ENCODE results near the gene KCNE2.

Gene KCNE2

GRCh38 chr21:34340061-34340460, 23.7 kb upstream of the KCNE2 start:
- no peak for DNase-seq (ENCODE audit: extremely low spot score)
- CTCF ChIA-PET = interaction anchor here (1.5 to 10.2 kb wide), 2 partner anchors 7 to 22 kb away, joined by 5 to 64 read pairs; no protein-coding TSS in a partner anchor
- TF ChIP-seq CTCF (IDR thresholded peaks at IDR 0.05; ENCODE audit: control extremely low read depth, extremely low read depth, low read depth, missing control alignments) = no peak
- POLR2A ChIA-PET = no interaction called here

GRCh38 chr21:34342476-34342875, 21.3 kb upstream of the KCNE2 start:
- CTCF ChIA-PET = interaction anchor here (1.2 to 16.5 kb wide), 3 partner anchors 20 to 424 kb away, joined by 3 to 368 read pairs (median 5); partner anchors contain the start of gene ATP5PO
- TF ChIP-seq CTCF (IDR thresholded peaks at IDR 0.05; ENCODE audit: control extremely low read depth, extremely low read depth, low read depth, missing control alignments) = no peak
- DNase-seq (ENCODE audit: extremely low spot score) = no peak
- POLR2A ChIA-PET = interaction anchor here (0.6 kb wide), 1 partner anchor 24 kb away, joined by 3 read pairs; no protein-coding TSS in a partner anchor

DNA sequence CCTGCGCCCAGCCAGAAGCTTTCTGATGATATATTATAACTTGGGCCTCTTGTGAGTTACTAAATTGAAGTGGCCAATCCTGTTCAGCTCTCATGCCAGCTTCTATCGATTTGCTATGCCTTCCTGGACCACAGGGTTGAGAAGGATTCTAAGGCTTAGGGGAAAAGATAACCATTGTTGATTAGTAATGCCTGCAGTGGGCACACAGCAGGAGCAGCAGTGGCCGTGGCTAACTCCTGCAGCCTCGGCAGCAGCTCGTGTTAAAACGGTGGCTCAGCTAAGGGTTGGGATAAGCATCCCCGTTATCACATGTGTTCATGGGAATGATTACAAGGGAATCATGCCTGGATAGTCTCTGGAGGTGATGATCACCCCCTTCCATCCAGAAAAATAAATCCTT, 20.5 kb upstream of the KCNE2 start:
- ChIA-PET POLR2A (no interaction called here), CTCF (interaction anchor here (1.0 to 16.5 kb wide), 3 partner anchors 12 to 425 kb away, joined by 3 to 368 read pairs (median 3); partner anchors contain the start of gene ATP5PO)
- no peak for TF ChIP-seq CTCF (IDR thresholded peaks at IDR 0.05; ENCODE audit: control extremely low read depth, extremely low read depth, low read depth, missing control alignments)
- no peak for DNase-seq (ENCODE audit: extremely low spot score)

GRCh38 chr21:34343838-34344381, 19.9 kb upstream of the KCNE2 start:
- ChIA-PET POLR2A (no interaction called here), CTCF (interaction anchor here (1.0 to 16.5 kb wide), 4 partner anchors 9 to 425 kb away, joined by 3 to 368 read pairs (median 34); partner anchors contain the start of gene ATP5PO)
- TF ChIP-seq CTCF (IDR thresholded peaks at IDR 0.05; ENCODE audit: control extremely low read depth, extremely low read depth, low read depth, missing control alignments) = no peak
- no peak for DNase-seq (ENCODE audit: extremely low spot score)

DNA sequence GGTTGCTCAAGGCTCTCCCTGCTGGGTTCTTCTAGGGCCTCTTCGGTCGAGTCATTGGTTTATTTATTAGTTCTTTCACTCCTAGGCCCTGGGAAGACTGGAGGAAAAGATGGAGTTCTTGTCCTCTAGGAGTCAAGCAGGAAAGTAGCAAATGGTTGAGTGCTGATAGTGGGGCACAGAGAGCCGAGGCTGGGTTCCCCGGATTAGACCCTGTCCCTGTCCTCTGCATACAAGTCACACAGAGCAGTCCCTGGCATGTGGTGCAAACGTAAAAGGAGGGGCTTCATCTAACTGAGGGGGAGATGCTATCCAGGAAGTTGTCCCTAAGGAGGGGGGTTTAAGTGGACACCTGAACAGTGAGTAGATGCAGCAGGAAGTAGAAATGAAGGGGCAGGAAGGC, 19.2 kb upstream of the KCNE2 start:
- DNase-seq (ENCODE audit: extremely low spot score) = no peak
- CTCF ChIA-PET = interaction anchor here (1.2 to 16.5 kb wide), 3 partner anchors 9 to 426 kb away, joined by 3 to 368 read pairs (median 64); partner anchors contain the start of gene ATP5PO
- POLR2A ChIA-PET = no interaction called here
- TF ChIP-seq CTCF (IDR thresholded peaks at IDR 0.05; ENCODE audit: control extremely low read depth, extremely low read depth, low read depth, missing control alignments) = no peak

- DNase-seq (ENCODE audit: extremely low spot score) = no peak
- TF ChIP-seq CTCF (IDR thresholded peaks at IDR 0.05; ENCODE audit: control extremely low read depth, extremely low read depth, low read depth, missing control alignments) = no peak
- CTCF ChIA-PET = interaction anchor here (1.8 to 16.5 kb wide), 4 partner anchors 9 to 427 kb away, joined by 5 to 368 read pairs (median 40); partner anchors contain the start of gene ATP5PO
- POLR2A ChIA-PET = no interaction called here
Measured at GRCh38 chr21:34345091-34345871, 18.5 kb upstream of the KCNE2 start.
